GM18498 (cell line): ENCODE data around the gene UNC13B.
A peak's percentile ranks its signal among the peaks of the same experiment; 100 is the strongest.
"Not testable (repeated sequence)": the region's sequence is repeated elsewhere in the genome, so short reads cannot be mapped to it uniquely, and the experiment has no call there.

Source experiments
- ATAC-seq: cut with Tn5 transposase; IDR thresholded peaks from one replicate; pipeline ENCODE4 v1.9.1; 2021; ENCODE audit warnings: mild to moderate bottlenecking, moderate library complexity; ENCODE audit not compliant: unreplicated experiment

The UNC13B gene

GRCh38 chr9:35162605-35163315 is 951 bp downstream of the UNC13B start:
- ATAC-seq, result peak; percentile 12

- no peak for ATAC-seq
These were observed 1.6 kb downstream of the UNC13B start for GRCh38 chr9:35163413-35163812.

GRCh38 chr9:35164711-35165110 is 2.9 kb downstream of the UNC13B start:
- ATAC-seq, result no peak

GRCh38 chr9:35167429-35167828 is 5.6 kb downstream of the UNC13B start:
- not testable (repeated sequence) for ATAC-seq

GRCh38 chr9:35168963-35169362 is 7.2 kb downstream of the UNC13B start:
- no peak for ATAC-seq

GRCh38 chr9:35172878-35173277 is 11.1 kb downstream of the UNC13B start:
- ATAC-seq, result no peak

- no peak for ATAC-seq
These were observed 15.7 kb downstream of the UNC13B start for GRCh38 chr9:35177520-35177919.

- ATAC-seq, result no peak
These were observed 17.8 kb downstream of the UNC13B start for GRCh38 chr9:35179347-35180280.

- ATAC-seq, result no peak
These were observed 19.0 kb downstream of the UNC13B start for GRCh38 chr9:35180801-35181200.

GRCh38 chr9:35182401-35182800 is 20.6 kb downstream of the UNC13B start:
- ATAC-seq, result not testable (repeated sequence)

- ATAC-seq, result not testable (repeated sequence)
These were observed 21.4 kb downstream of the UNC13B start for GRCh38 chr9:35182996-35183754.

- ATAC-seq, result not testable (repeated sequence)
These were observed 22.1 kb downstream of the UNC13B start for GRCh38 chr9:35183755-35184480.

GRCh38 chr9:35186524-35186923 is 24.7 kb downstream of the UNC13B start:
- no peak for ATAC-seq

- no peak for ATAC-seq
These were observed 28.4 kb downstream of the UNC13B start for GRCh38 chr9:35190203-35190602.

- ATAC-seq, result no peak
These were observed 29.3 kb downstream of the UNC13B start for GRCh38 chr9:35191105-35191504.

- ATAC-seq, result no peak
These were observed 32.0 kb downstream of the UNC13B start for GRCh38 chr9:35193762-35194161.

GRCh38 chr9:35195683-35196082 is 33.9 kb downstream of the UNC13B start:
- no peak for ATAC-seq

GRCh38 chr9:35198191-35198590 is 36.4 kb downstream of the UNC13B start:
- ATAC-seq, result no peak

GRCh38 chr9:35203528-35203927 is 41.7 kb downstream of the UNC13B start:
- ATAC-seq, result no peak

GRCh38 chr9:35205340-35205739 is 43.5 kb downstream of the UNC13B start:
- no peak for ATAC-seq

GRCh38 chr9:35211854-35212253 is 50.0 kb downstream of the UNC13B start:
- ATAC-seq, result no peak
